H4 (cell line): ENCODE data around the gene SMARCB1. TPM values are rescaled to one million over a fixed set of nuclear protein-coding genes. Genes with fewer than 3 reads are reported as not detected.

Experiments used
- DNase-seq: peaks from one replicate; pipeline ENCODE4 v3.0.0-alpha.2; 2015; ENCODE audit warnings: low spot score
- total RNA-seq: library from RNA; depleted of rRNA; stranded (reverse); fragments of >200 nt; shearing (Covaris generic); gene quantifications from 2 replicates; pipeline ENCODE4 v1.2.3, GENCODE V29; 2014; rRNA removed

SMARCB1 gene
- 50.9 and 61.2 TPM in 2 replicates for total RNA-seq

GRCh38 chr22:23786752-23787599 lies at the start of gene SMARCB1:
Gene SMARCB1 (plus strand): TSS chr22:23786966. CDS start chr22:23787170, 204 bp downstream.
- DNase-seq = peak; percentile 65

GRCh38 chr22:23737696-23738095 lies 49.1 kb upstream of the SMARCB1 start:
- no peak for DNase-seq

GRCh38 chr22:23742505-23743264 lies 44.1 kb upstream of the SMARCB1 start:
- DNase-seq = no peak

- DNase-seq = no peak
These were observed 43.5 kb upstream of the SMARCB1 start for GRCh38 chr22:23743303-23743705.

GRCh38 chr22:23744001-23744400 lies 42.8 kb upstream of the SMARCB1 start:
- no peak for DNase-seq

GRCh38 chr22:23744485-23744884 lies 42.3 kb upstream of the SMARCB1 start:
- DNase-seq = no peak

GRCh38 chr22:23745791-23746190 lies 41.0 kb upstream of the SMARCB1 start:
- DNase-seq = no peak

GRCh38 chr22:23749841-23750301 lies 36.9 kb upstream of the SMARCB1 start:
- no peak for DNase-seq

GRCh38 chr22:23750367-23750713 lies 36.4 kb upstream of the SMARCB1 start:
- DNase-seq = no peak

- DNase-seq = peak; percentile 48
These were observed 35.9 kb upstream of the SMARCB1 start, which contains the start of gene ZNF70 for GRCh38 chr22:23750714-23751440. Gene ZNF70 (minus strand): TSS chr22:23751112. CDS start chr22:23745140, 5,972 bp downstream.

GRCh38 chr22:23751441-23751996 lies 35.2 kb upstream of the SMARCB1 start:
- DNase-seq = no peak

GRCh38 chr22:23752090-23752691 lies 34.6 kb upstream of the SMARCB1 start:
- no peak for DNase-seq

- DNase-seq = no peak
These were observed 34.0 kb upstream of the SMARCB1 start for GRCh38 chr22:23752750-23753149.

- no peak for DNase-seq
These were observed 33.4 kb upstream of the SMARCB1 start for GRCh38 chr22:23753385-23753784.

- no peak for DNase-seq
These were observed 32.4 kb upstream of the SMARCB1 start, which contains the start of gene VPREB3 for GRCh38 chr22:23754220-23754919. Gene VPREB3 (minus strand): TSS chr22:23754425. CDS start chr22:23754363, 62 bp downstream.

GRCh38 chr22:23754980-23755636 lies 31.7 kb upstream of the SMARCB1 start:
- no peak for DNase-seq

- DNase-seq = no peak
These were observed 31.1 kb upstream of the SMARCB1 start for GRCh38 chr22:23755711-23756110.

GRCh38 chr22:23756891-23757290 lies 29.9 kb upstream of the SMARCB1 start:
- no peak for DNase-seq

GRCh38 chr22:23759566-23759965 lies 27.2 kb upstream of the SMARCB1 start:
- no peak for DNase-seq

- DNase-seq = no peak
These were observed 26.7 kb upstream of the SMARCB1 start for GRCh38 chr22:23760056-23760455.
